Natural killer cell (primary cell): ENCODE measurements around the gene MYB. TPM values are rescaled to one million over a fixed set of nuclear protein-coding genes. Genes with fewer than 3 reads are reported as not detected.

Source experiments
- ATAC-seq, 3 donors: fragments of 150-1000 bp in 2 of 3; fragments of 200-7000 bp in 1 of 3; cut with Tn5 transposase; 1 replicate in 1 of 3; 2 replicates in 2 of 3; pipeline ENCODE4 v1.10.0; 2021; ENCODE audit warnings: mild to moderate bottlenecking in 2 of 3, moderate library complexity in 2 of 3
- DNase-seq, 2 donors: peaks; one replicate each; pipeline versions ENCODE4 v3.0.0 to v3.0.0-alpha.2; 2013 to 2021; ENCODE audit warnings: mixed read lengths in 1 of 2
- H3K27ac ChIP-seq: one replicate; pipeline ENCODE4 v1.5.1; 2013; ENCODE audit warnings: mild to moderate bottlenecking, low read length
- H3K27me3 ChIP-seq: one replicate; pipeline ENCODE4 v1.6.1; 2013; ENCODE audit warnings: low read length; ENCODE audit not compliant: control insufficient read depth, insufficient read depth
- H3K36me3 ChIP-seq: one replicate; pipeline ENCODE4 v1.6.1; 2013; ENCODE audit warnings: low read length; ENCODE audit not compliant: control insufficient read depth, insufficient read depth
- H3K4me1 ChIP-seq: one replicate; pipeline ENCODE4 v1.6.1; 2013; ENCODE audit warnings: low read length; ENCODE audit not compliant: control insufficient read depth, insufficient read depth
- H3K4me3 ChIP-seq: one replicate; pipeline ENCODE4 v1.5.1; 2013; ENCODE audit warnings: low read length
- H3K9me3 ChIP-seq: one replicate; pipeline ENCODE4 v1.6.1; 2013; ENCODE audit warnings: low read length; ENCODE audit not compliant: control insufficient read depth, insufficient read depth
- H3K27ac Mint-ChIP-seq, 2 donors: one replicate each; pipeline ENCODE4 v1.8.0; 2022; ENCODE audit warnings: mild to moderate bottlenecking in 2 of 2, mixed read lengths in 2 of 2, moderate library complexity in 1 of 2
- H3K27me3 Mint-ChIP-seq, 2 donors: one replicate each; pipeline ENCODE4 v1.8.0; 2022; ENCODE audit warnings: low read depth in 2 of 2, mixed read lengths in 2 of 2
- H3K36me3 Mint-ChIP-seq: one replicate; pipeline ENCODE4 v1.8.0; 2022; ENCODE audit warnings: mixed read lengths
- H3K4me1 Mint-ChIP-seq, 2 donors: one replicate each; pipeline ENCODE4 v1.8.0; 2022; ENCODE audit warnings: mixed read lengths in 2 of 2
- H3K4me3 Mint-ChIP-seq: one replicate; pipeline ENCODE4 v1.8.0; 2022; ENCODE audit warnings: mild to moderate bottlenecking, moderate library complexity, mixed read lengths
- H3K9me3 Mint-ChIP-seq, 2 donors: one replicate each; pipeline ENCODE4 v1.8.0; 2022; ENCODE audit warnings: mixed read lengths in 2 of 2
- WGBS: methylation state at CpG from one replicate; pipeline ENCODE4 v1.1.7; 2013; ENCODE audit warnings: missing lambda C conversion rate; ENCODE audit not compliant: insufficient coverage; 5-methylcytosine and 5-hydroxymethylcytosine counted together
- intact Hi-C: fragments of 100-400 bp; cut with micrococcal nuclease; formaldehyde crosslinking; loops from one replicate; pipeline ENCODE4 v1.14.2; 2022
- total RNA-seq, 4 donors: library from RNA; stranded (reverse); fragments of 120-200 nt in 1 of 4; gene quantifications; one replicate each; pipeline versions ENCODE4 v1.2.3 to v1.2.4, GENCODE V29; 2013 to 2022
- TF ChIP-seq, protein P1 (sequence below): fragments of 200-600 bp; IDR thresholded peaks from one replicate; pipeline ENCODE4 v1.8.0; 2022; ENCODE audit warnings: antibody characterized with exemption

Gene MYB
- total RNA-seq, 3 donors from 2014 or later (not counting 1 experiment from before 2014, with no cell fraction given), result 0.40 to 3.5 (median 1.3) TPM

DNA sequence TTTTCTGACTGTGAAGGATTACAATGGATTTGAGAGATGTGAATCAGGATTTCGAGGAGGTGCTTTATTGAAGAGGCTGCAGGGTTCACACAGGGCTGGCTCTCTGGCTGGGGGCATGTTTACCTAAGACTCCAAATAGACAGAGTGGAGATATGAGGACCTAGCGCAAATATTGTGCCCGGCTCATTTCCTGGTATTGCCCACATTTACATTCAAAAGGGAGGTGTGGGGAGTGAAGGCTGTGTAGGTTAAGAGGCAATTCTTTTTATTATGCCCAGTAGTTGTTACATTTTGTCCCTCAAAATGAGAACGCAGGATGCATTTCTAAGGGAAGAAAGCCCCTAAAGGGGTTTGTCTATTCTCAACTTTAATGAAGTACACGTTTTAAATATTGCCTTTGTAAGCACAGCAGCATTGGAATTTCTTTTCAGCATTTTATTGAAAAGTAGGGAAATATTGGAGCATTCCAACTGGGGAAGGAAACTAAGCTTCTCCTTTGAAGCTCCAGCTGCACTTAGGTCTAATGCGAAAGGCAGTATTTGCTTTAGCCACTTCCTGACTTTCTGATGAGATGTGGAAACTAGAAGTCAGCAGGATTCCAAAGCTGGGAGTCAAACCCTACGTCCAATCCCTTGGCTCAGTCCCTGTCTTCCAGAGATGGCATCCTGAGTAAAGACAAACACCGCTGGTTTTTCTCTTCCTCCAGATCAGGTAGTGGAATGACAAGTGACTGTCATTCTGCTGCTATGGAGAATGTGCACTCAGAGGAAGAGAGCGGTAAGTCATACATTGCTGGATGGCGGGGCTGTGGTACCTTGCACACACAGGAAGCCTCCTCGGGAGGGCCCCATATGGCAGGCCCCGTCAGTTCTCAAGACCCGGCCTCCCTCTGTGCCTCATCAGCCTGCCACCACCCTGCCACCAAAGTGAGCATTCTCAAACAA lies 70.7 kb downstream of the MYB start:
- no peaks in the 10 kb centered on the region for H3K9me3 Mint-ChIP-seq
- Histone ChIP-seq H3K27me3 (no peaks in the 10 kb centered on the region), H3K9me3 (no peaks in the 10 kb centered on the region), H3K4me1 (no peaks in the 10 kb centered on the region), H3K27ac (no peak overlapping the region), H3K4me3 (no peak overlapping the region), H3K36me3 (no peaks in the 10 kb centered on the region)
- intact Hi-C loops, result no loop called here
- TF ChIP-seq, protein P1, sequence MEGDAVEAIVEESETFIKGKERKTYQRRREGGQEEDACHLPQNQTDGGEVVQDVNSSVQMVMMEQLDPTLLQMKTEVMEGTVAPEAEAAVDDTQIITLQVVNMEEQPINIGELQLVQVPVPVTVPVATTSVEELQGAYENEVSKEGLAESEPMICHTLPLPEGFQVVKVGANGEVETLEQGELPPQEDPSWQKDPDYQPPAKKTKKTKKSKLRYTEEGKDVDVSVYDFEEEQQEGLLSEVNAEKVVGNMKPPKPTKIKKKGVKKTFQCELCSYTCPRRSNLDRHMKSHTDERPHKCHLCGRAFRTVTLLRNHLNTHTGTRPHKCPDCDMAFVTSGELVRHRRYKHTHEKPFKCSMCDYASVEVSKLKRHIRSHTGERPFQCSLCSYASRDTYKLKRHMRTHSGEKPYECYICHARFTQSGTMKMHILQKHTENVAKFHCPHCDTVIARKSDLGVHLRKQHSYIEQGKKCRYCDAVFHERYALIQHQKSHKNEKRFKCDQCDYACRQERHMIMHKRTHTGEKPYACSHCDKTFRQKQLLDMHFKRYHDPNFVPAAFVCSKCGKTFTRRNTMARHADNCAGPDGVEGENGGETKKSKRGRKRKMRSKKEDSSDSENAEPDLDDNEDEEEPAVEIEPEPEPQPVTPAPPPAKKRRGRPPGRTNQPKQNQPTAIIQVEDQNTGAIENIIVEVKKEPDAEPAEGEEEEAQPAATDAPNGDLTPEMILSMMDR, result no peak
- H3K4me1 Mint-ChIP-seq, result no peaks in the 10 kb centered on the region
- H3K27ac Mint-ChIP-seq, result no peak overlapping the region
- 84% methylated on average over 13 of the region's 13 CpGs for WGBS
- no peak overlapping the region for H3K4me3 Mint-ChIP-seq
- peaks cover 0 to 7% of the 10 kb centered on the region in 2 donors for H3K27me3 Mint-ChIP-seq
- no peaks in the 10 kb centered on the region for H3K36me3 Mint-ChIP-seq
- ATAC-seq, result no peak
- no peak for DNase-seq

DNA sequence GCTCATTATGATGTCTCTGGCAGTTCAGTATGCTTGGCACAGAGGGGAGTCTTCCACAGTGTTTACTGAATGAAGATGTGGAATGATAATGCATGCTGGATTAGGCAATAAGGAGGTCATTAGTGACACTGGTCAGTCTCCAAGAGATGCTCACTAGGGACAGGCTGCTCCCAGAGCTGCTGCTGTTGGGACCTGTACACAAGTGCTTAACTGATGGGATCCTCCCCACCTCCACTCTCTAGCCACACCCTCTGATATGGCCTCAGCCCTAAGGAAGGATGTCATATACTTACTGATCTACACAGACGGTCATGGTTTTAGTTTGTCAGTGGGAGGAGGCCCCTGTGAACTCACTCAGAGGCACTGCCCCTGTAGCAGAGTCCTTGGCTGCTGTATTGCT lies 73.4 kb downstream of the MYB start:
- H3K4me3 ChIP-seq, result no peak overlapping the region
- TF ChIP-seq, protein P1, result no peak
- intact Hi-C loops, result no loop called here
- Mint-ChIP-seq H3K36me3 (no peaks in the 10 kb centered on the region), H3K27ac (no peak overlapping the region), H3K4me3 (no peak overlapping the region), H3K27me3 (peaks cover 0 to 8% of the 10 kb centered on the region in 2 donors), H3K9me3 (no peaks in the 10 kb centered on the region), H3K4me1 (no peaks in the 10 kb centered on the region)
- no peaks in the 10 kb centered on the region for H3K27me3 ChIP-seq
- no peaks in the 10 kb centered on the region for H3K36me3 ChIP-seq
- no peaks in the 10 kb centered on the region for H3K9me3 ChIP-seq
- WGBS, result 88% methylated on average over 1 of the region's 1 CpG
- no peak overlapping the region for H3K27ac ChIP-seq
- no peaks in the 10 kb centered on the region for H3K4me1 ChIP-seq
- DNase-seq (no peak), ATAC-seq (no peak)

DNA sequence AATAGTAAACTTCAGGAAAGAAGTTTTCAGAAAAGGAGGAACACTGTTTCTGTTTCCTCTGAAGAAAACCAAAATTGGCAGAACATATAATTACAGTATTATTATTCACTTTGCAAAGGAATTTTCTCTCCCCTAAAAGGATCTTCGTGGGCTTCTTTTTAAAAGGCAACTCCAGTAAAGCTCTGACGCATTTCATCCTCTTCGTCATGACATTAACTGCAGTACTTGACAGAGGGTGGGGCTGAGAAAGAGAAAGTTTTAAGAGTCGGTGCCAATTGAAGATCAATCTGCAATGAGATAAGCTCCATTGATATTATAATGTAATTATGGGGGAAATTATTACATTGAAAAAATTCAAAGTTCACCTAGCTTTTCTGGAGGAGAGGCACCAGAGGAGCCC lies 75.8 kb downstream of the MYB start:
- no peak for ATAC-seq
- Histone ChIP-seq H3K27me3 (no peaks in the 10 kb centered on the region), H3K9me3 (no peaks in the 10 kb centered on the region), H3K4me1 (no peaks in the 10 kb centered on the region), H3K4me3 (no peak overlapping the region), H3K36me3 (no peaks in the 10 kb centered on the region), H3K27ac (no peak overlapping the region)
- no peaks in the 10 kb centered on the region for H3K4me1 Mint-ChIP-seq
- 86% methylated on average over 4 of the region's 4 CpGs for WGBS
- intact Hi-C loops, result loop anchor here (2.0 kb wide), 1 partner anchor 110 kb away; no protein-coding TSS in a partner anchor
- H3K4me3 Mint-ChIP-seq, result no peak overlapping the region
- H3K36me3 Mint-ChIP-seq, result no peaks in the 10 kb centered on the region
- no peaks in the 10 kb centered on the region for H3K9me3 Mint-ChIP-seq
- TF ChIP-seq, protein P1, result no peak
- no peak for DNase-seq
- peaks cover 0 to 13% of the 10 kb centered on the region in 2 donors for H3K27me3 Mint-ChIP-seq
- H3K27ac Mint-ChIP-seq, result no peak overlapping the region
